HepG2 (cell line): ENCODE data around the gene FMNL2. TPM values are rescaled to one million over a fixed set of nuclear protein-coding genes. Genes with fewer than 3 reads are reported as not detected.

ENCODE experiments used
- ATAC-seq: fragments of 200-7000 bp; cut with Tn5 transposase; 3 replicates; pipeline ENCODE4 v1.9.1; 2020; ENCODE audit warnings: mild to moderate bottlenecking, moderate library complexity
- BruUV-seq: library from RNA; stranded (reverse); fragments of 400-500 nt; replicated peaks from 2 replicates; lab custom pipeline; 2021; lab: Mats Ljungman, UMichigan
- CTCF ChIA-PET: fragments of 300-600 bp; formaldehyde crosslinking; extraction: SDS; loops from one replicate; lab custom pipeline; 2021; ENCODE audit warnings: low total read pairs, inconsistent platforms, low intra/inter-chr PET ratio; lab: Yijun Ruan, JAX
- POLR2A ChIA-PET: fragments of 350-600 bp; sonication (Branson Sonifier 250); formaldehyde crosslinking; loops from one replicate; lab custom pipeline; 2020; ENCODE audit warnings: antibody characterized with exemption, inconsistent platforms; lab: Yijun Ruan, JAX
- DNase-seq: peaks from one replicate; pipeline ENCODE4 v3.0.0-alpha.2; 2015; ENCODE audit warnings: low spot score
- FAIRE-seq: peaks from 3 replicates; lab custom pipeline; 2011; peaks lifted over from hg19 to GRCh38; lab: Jason Lieb, UNC
- H2AFZ ChIP-seq: one replicate; pipeline ENCODE4 v1.6.1; 2011; ENCODE audit warnings: low read length, inconsistent platforms
- H3K27ac ChIP-seq: fragments of 300-600 bp; 3 replicates; pipeline ENCODE4 v1.8.0; 2011; ENCODE audit warnings: mixed run types, mild to moderate bottlenecking, mixed read lengths, low read length, inconsistent platforms; ENCODE audit not compliant: insufficient read depth; ENCODE audit errors: extremely low read length
- H3K27me3 ChIP-seq, 2 experiments: fragments of 200-600 bp in 1 of 2; 2 replicates in 1 of 2; 3 replicates in 1 of 2; pipeline versions ENCODE4 v1.6.0 to v1.8.0; 2011; ENCODE audit warnings: low read length in 2 of 2, mild to moderate bottlenecking in 2 of 2, moderate library complexity in 2 of 2, inconsistent platforms in 1 of 2; ENCODE audit not compliant: insufficient read depth in 2 of 2, control insufficient read depth in 1 of 2
- H3K36me3 ChIP-seq, 2 experiments: fragments of 200-600 bp in 1 of 2; replicated peaks in 1 of 2; 2 replicates in 1 of 2; 3 replicates in 1 of 2; pipeline versions ENCODE4 v1.5.1 to v1.8.0; 2011; ENCODE audit warnings: low read length in 2 of 2, inconsistent platforms in 1 of 2; ENCODE audit not compliant: insufficient read depth in 2 of 2, control insufficient read depth in 1 of 2
- H3K4me1 ChIP-seq: 2 replicates; pipeline ENCODE4 v1.5.1; 2012; ENCODE audit warnings: low read length, inconsistent platforms; ENCODE audit not compliant: insufficient read depth
- H3K4me2 ChIP-seq: 2 replicates; pipeline ENCODE4 v1.6.0; 2011; ENCODE audit warnings: low read depth, low read length, inconsistent platforms
- H3K4me3 ChIP-seq, 3 experiments: fragments of 200-600 bp in 1 of 3; sonication (generic), shearing (Covaris generic) in 1 of 3; replicated peaks in 1 of 3; 2 replicates each; pipeline ENCODE4 v1.5.1; 2011 to 2016; ENCODE audit warnings: low read length in 3 of 3, inconsistent platforms in 2 of 3, low read depth in 2 of 3, mild to moderate bottlenecking in 2 of 3, control low read depth in 1 of 3, mixed read lengths in 1 of 3; ENCODE audit not compliant: insufficient read depth in 1 of 3
- H3K79me2 ChIP-seq: one replicate; pipeline ENCODE4 v1.6.1; 2011; ENCODE audit warnings: low read length, inconsistent platforms; ENCODE audit not compliant: insufficient read depth
- H3K9ac ChIP-seq: 2 replicates; pipeline ENCODE4 v1.6.0; 2011; ENCODE audit warnings: mild to moderate bottlenecking, low read depth, low read length, inconsistent platforms; ENCODE audit not compliant: insufficient read depth
- H3K9me3 ChIP-seq: 2 replicates; pipeline ENCODE4 v1.5.1; 2012; ENCODE audit warnings: mild to moderate bottlenecking, low read length
- H4K20me1 ChIP-seq: 2 replicates; pipeline ENCODE4 v1.6.0; 2011; ENCODE audit warnings: inconsistent platforms, mild to moderate bottlenecking, low read length, moderate library complexity; ENCODE audit not compliant: insufficient read depth
- CAMTA2 ChIP-seq: sonication (generic); formaldehyde crosslinking; IDR thresholded peaks from 2 replicates; pipeline ENCODE4 v1.4.0; 2020; ENCODE audit warnings: mild to moderate bottlenecking, missing genetic modification reagents, borderline replicate concordance
- HHEX ChIP-seq: IDR thresholded peaks from 2 replicates; pipeline ENCODE4 v1.6.1; 2016; ENCODE audit warnings: control low read depth
- MAFF ChIP-seq: IDR thresholded peaks from 2 replicates; pipeline ENCODE4 v1.6.1; 2011; ENCODE audit warnings: low read depth, low read length, improper control_type of control experiment
- MAFK ChIP-seq, 2 experiments: IDR thresholded peaks in 1 of 2; conservative IDR thresholded peaks in 1 of 2; 2 replicates each; pipeline ENCODE4 v1.6.1; 2011; ENCODE audit warnings: improper control_type of control experiment in 2 of 2, low read length in 2 of 2
- NFYC ChIP-seq: IDR thresholded peaks from 2 replicates; pipeline ENCODE4 v1.6.1; 2016; ENCODE audit warnings: missing genetic modification reagents, missing compliant biosample characterization
- ZBTB1 ChIP-seq: sonication (generic); formaldehyde crosslinking; IDR thresholded peaks from 2 replicates; pipeline ENCODE4 v1.4.0; 2020; ENCODE audit warnings: missing genetic modification reagents, borderline replicate concordance
- ZNF615 ChIP-seq: sonication (generic); formaldehyde crosslinking; IDR thresholded peaks from 2 replicates; pipeline ENCODE4 v1.5.0; 2020; ENCODE audit warnings: mild to moderate bottlenecking, missing genetic modification reagents, borderline replicate concordance
- ZXDC ChIP-seq: sonication (generic); formaldehyde crosslinking; IDR thresholded peaks from 2 replicates; pipeline ENCODE4 v1.5.0; 2020; ENCODE audit warnings: mild to moderate bottlenecking, missing genetic modification reagents
- whole genome bisulfite sequencing: methylation state at CpG from one replicate; pipeline ENCODE4 v1.1.6; 2017; ENCODE audit warnings: low lambda C conversion rate; 5-methylcytosine and 5-hydroxymethylcytosine counted together
- in situ Hi-C: cut with HindIII; loops from 2 replicates; pipeline ENCODE4 v1.10.0; 2017; ENCODE audit warnings: low pct_unique_long_range_greater_than_20kb; ENCODE audit not compliant: extremely low pct_ligation_motif_present
- intact Hi-C: fragments of 100-400 bp; cut with micrococcal nuclease; formaldehyde crosslinking; loops from one replicate; pipeline ENCODE4 v1.10.0; 2022; ENCODE audit not compliant: unreplicated experiment
- polyA plus RNA-seq, 8 experiments: library from polyadenylated mRNA; depleted of rRNA in 3 of 8; stranded (reverse) in 7 of 8; unstranded in 1 of 8; fragments of >200 nt; fragmentation: Illumina TruSeq in 4 of 8; extraction: Trizol in 4 of 8; gene quantifications; 2 replicates each; pipeline versions ENCODE4 v1.2.1 to v1.2.3, GENCODE V29; 2011 to 2016; ENCODE audit warnings: low read depth in 4 of 8, missing spikeins in 1 of 8, mixed read lengths in 1 of 8; ENCODE audit not compliant: insufficient read depth in 1 of 8
- total RNA-seq, 5 experiments: library from RNA; depleted of rRNA; stranded (reverse); fragments of >200 nt; fragmentation: Illumina TruSeq; extraction: Trizol; gene quantifications; 2 replicates each; pipeline ENCODE4 v1.2.3, GENCODE V29; 2016; ENCODE audit warnings: low read depth in 1 of 5
- TF ChIP-seq, protein P1 (sequence below): sonication (generic); formaldehyde crosslinking; conservative IDR thresholded peaks from 2 replicates; pipeline ENCODE4 v1.4.0; 2020; ENCODE audit warnings: missing genetic modification reagents

FMNL2 gene
- total and polyA plus RNA-seq, 2 of the 13 experiments (the other 11 are each of a cell fraction or from before 2014, with no cell fraction given) = 66.5 to 67.7 TPM

DNA sequence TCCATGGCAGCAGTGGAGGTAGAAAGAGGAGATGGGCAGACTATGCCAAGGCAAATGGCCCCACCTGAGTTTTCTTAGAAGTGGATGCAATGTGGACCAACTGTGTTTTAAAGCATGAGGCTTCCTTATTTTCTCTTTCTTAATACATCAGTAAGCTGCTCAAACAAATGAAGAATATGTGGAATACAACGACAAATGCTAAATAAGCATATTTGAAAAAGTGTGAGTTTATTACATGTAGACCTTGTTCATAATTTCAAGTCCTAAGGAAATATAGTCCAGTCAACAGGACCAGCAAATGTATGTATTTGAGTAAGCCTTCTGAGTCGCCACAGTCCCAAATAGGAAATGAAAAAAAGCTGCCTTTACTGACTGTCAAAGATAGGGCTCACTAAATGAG lies 204.4 kb downstream of the FMNL2 start:
- 95% methylated on average over 2 of the region's 2 CpGs for WGBS
- Histone ChIP-seq H3K9ac (no peak overlapping the region), H3K27ac (no peak overlapping the region), H3K36me3 (peaks cover 5 to 12% of the 10 kb centered on the region in 2 experiments; a peak in 4 of 5 replicates), H3K4me3 (no peak overlapping the region), H4K20me1 (no peaks in the 10 kb centered on the region), H3K4me2 (no peak overlapping the region), H3K9me3 (no peaks in the 10 kb centered on the region), H3K79me2 (peaks cover 44% of the 10 kb centered on the region), H2AFZ (no peak overlapping the region), H3K4me1 (peaks cover 39% of the 10 kb centered on the region), H3K27me3 (no peaks in the 10 kb centered on the region)
- no peak for DNase-seq
- ChIA-PET POLR2A (no interaction called here), CTCF (no interaction called here)
- TF ChIP-seq ZBTB1 (CRISPR knock-in tag) (no peak), MAFK (conservative IDR thresholded peaks at IDR 0.05 in 1 of 2, IDR thresholded peaks at IDR 0.05 in 1 of 2; ENCODE audit: low read length in 2 of 2) (peak; percentile 81 to 88), CAMTA2 (CRISPR knock-in tag) (no peak), MAFF (peak; percentile 76), ZNF615 (CRISPR knock-in tag) (no peak)
- in situ Hi-C loops (no loop called here), intact Hi-C loops (no loop called here)
- no TSS peak for BruUV-seq
- ATAC-seq = no peak
- FAIRE-seq = no peak

- no TSS peak for BruUV-seq
- WGBS = 95% methylated on average over 3 of the region's 3 CpGs
- intact Hi-C loops = no loop called here
- Histone ChIP-seq H3K4me1 (peaks cover 30% of the 10 kb centered on the region), H4K20me1 (no peaks in the 10 kb centered on the region), H3K27me3 (no peaks in the 10 kb centered on the region), H3K9ac (no peak overlapping the region), H3K79me2 (peaks cover 32% of the 10 kb centered on the region), H3K4me2 (no peak overlapping the region), H2AFZ (no peak overlapping the region), H3K36me3 (peaks cover 18 to 34% of the 10 kb centered on the region in 2 experiments), H3K4me3 (no peak overlapping the region), H3K27ac (peak overlapping the region; percentile 41), H3K9me3 (no peaks in the 10 kb centered on the region)
- POLR2A ChIA-PET = no interaction called here
- DNase-seq = no peak
- no peak for FAIRE-seq
- in situ Hi-C loops = no loop called here
- ATAC-seq = no peak
- CTCF ChIA-PET = no interaction called here
- TF ChIP-seq HHEX (CRISPR knock-in tag) (no peak), NFYC (CRISPR knock-in tag) (no peak), ZXDC (no peak)
- TF ChIP-seq, protein P1, sequence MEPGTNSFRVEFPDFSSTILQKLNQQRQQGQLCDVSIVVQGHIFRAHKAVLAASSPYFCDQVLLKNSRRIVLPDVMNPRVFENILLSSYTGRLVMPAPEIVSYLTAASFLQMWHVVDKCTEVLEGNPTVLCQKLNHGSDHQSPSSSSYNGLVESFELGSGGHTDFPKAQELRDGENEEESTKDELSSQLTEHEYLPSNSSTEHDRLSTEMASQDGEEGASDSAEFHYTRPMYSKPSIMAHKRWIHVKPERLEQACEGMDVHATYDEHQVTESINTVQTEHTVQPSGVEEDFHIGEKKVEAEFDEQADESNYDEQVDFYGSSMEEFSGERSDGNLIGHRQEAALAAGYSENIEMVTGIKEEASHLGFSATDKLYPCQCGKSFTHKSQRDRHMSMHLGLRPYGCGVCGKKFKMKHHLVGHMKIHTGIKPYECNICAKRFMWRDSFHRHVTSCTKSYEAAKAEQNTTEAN = no peak
Observed at GRCh38 chr2:152541712-152542111, 206.7 kb downstream of the FMNL2 start.
